ENCODE data around the gene ANKRD12. TPM values are rescaled to one million over a fixed set of nuclear protein-coding genes. Genes with fewer than 3 reads are reported as not detected.
"Not testable (repeated sequence)": the region's sequence is repeated elsewhere in the genome, so short reads cannot be mapped to it uniquely, and the experiment has no call there.

The ANKRD12 gene
- total RNA-seq, 2 experiments from 2014 or later, result 160 to 164 TPM

DNA sequence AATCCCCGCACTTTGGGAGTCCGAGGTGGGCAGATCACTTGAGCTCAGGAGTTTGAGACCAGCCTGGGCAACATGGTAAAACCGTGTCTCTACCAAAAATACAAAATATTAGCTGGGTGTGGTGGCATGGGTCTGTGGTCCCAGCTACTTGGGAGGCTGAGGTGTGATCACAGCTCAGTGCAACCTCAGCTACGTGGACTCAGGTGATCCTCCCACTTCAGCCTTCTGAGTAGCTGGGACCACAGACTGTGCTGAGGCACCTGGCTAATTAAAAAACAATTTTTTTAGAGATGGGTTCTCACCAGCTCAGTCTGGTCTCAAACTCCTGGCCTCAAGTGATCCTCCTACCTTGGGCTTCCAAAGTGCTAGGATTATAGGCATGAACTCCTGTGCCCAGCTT lies 23.4 kb downstream of the ANKRD12 start:
- no peak overlapping the region for H3K27ac Mint-ChIP-seq
- ATAC-seq (ENCODE audit: poor library complexity), result no peak
- TF ChIP-seq, protein P1, sequence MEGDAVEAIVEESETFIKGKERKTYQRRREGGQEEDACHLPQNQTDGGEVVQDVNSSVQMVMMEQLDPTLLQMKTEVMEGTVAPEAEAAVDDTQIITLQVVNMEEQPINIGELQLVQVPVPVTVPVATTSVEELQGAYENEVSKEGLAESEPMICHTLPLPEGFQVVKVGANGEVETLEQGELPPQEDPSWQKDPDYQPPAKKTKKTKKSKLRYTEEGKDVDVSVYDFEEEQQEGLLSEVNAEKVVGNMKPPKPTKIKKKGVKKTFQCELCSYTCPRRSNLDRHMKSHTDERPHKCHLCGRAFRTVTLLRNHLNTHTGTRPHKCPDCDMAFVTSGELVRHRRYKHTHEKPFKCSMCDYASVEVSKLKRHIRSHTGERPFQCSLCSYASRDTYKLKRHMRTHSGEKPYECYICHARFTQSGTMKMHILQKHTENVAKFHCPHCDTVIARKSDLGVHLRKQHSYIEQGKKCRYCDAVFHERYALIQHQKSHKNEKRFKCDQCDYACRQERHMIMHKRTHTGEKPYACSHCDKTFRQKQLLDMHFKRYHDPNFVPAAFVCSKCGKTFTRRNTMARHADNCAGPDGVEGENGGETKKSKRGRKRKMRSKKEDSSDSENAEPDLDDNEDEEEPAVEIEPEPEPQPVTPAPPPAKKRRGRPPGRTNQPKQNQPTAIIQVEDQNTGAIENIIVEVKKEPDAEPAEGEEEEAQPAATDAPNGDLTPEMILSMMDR (IDR thresholded peaks at IDR 0.05), result no peak
- H3K36me3 ChIP-seq (ENCODE audit: insufficient read depth, low read length), result peaks cover 10% of the 10 kb centered on the region
- H3K9me3 Mint-ChIP-seq, result peaks cover 16% of the 10 kb centered on the region
- no peak for DNase-seq
- no peak overlapping the region for H3K4me3 ChIP-seq (ENCODE audit: low read length)
- H3K9me3 ChIP-seq (ENCODE audit: control insufficient read depth in 1 of 2, insufficient read depth in 1 of 2, low read length in 2 of 2), result peaks cover 0 to 13% of the 10 kb centered on the region in 2 experiments
- ChIA-PET POLR2A (interaction anchor here (0.7 to 1.1 kb wide), 2 partner anchors 24 to 86 kb away, joined by 3 to 4 read pairs; no protein-coding TSS in a partner anchor), CTCF (interaction anchor here (1.0 to 1.8 kb wide), 4 partner anchors 21 to 86 kb away, joined by 3 to 5 read pairs (median 4); no protein-coding TSS in a partner anchor)
- peaks cover 22% of the 10 kb centered on the region for H3K4me1 ChIP-seq (ENCODE audit: insufficient read depth, low read length)
- no peak overlapping the region for H3K4me3 Mint-ChIP-seq
- peaks cover 72% of the 10 kb centered on the region for H3K36me3 Mint-ChIP-seq (ENCODE audit: low read depth)
- H3K27ac ChIP-seq (ENCODE audit: low read depth in 1 of 2, low read length in 2 of 2), result no peak overlapping the region
- no peaks in the 10 kb centered on the region for H3K27me3 Mint-ChIP-seq
- no peaks in the 10 kb centered on the region for H3K27me3 ChIP-seq (ENCODE audit: control insufficient read depth in 1 of 2, insufficient read depth in 2 of 2, low read length in 2 of 2)
- peaks cover 75% of the 10 kb centered on the region for H3K4me1 Mint-ChIP-seq (ENCODE audit: low read depth)
- intact Hi-C loops (cut with DNase I, micrococcal nuclease), result no loop called here

DNA sequence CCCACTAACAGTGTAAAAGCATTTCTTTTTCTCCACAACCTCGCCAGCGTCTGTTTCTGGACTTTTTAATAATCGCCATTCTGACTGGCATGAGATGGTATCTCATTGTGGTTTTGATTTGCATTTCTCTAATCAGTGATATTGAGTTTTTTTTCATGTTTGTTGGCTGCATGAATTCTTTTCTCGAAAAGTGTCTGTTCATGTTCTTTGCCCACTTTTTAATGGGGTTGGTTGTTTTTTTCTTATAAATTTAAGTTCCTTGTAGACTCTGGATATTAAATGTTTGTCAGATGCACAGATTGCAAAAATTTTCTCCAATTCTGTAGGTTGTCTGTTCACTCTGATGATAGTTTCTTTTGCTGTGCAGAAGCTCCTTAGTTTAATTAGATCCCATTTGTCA lies 26.1 kb downstream of the ANKRD12 start:
- H3K4me3 ChIP-seq (ENCODE audit: low read length); H3K36me3 ChIP-seq (ENCODE audit: insufficient read depth, low read length); POLR2A ChIA-PET; ATAC-seq (ENCODE audit: poor library complexity); intact Hi-C loops (cut with DNase I, micrococcal nuclease); H3K27me3 ChIP-seq (ENCODE audit: control insufficient read depth in 1 of 2, insufficient read depth in 2 of 2, low read length in 2 of 2); DNase-seq; H3K27ac Mint-ChIP-seq; H3K27ac ChIP-seq (ENCODE audit: low read depth in 1 of 2, low read length in 2 of 2); H3K27me3 Mint-ChIP-seq: not testable (repeated sequence)
- Mint-ChIP-seq H3K4me3 (peak overlapping the region; percentile 12), H3K36me3 (ENCODE audit: low read depth) (peaks cover 62% of the 10 kb centered on the region), H3K9me3 (peaks cover 19% of the 10 kb centered on the region), H3K4me1 (ENCODE audit: low read depth) (peaks cover 59% of the 10 kb centered on the region)
- peaks cover 13% of the 10 kb centered on the region for H3K4me1 ChIP-seq (ENCODE audit: insufficient read depth, low read length)
- CTCF ChIA-PET, result interaction anchor here (0.7 kb wide), 1 partner anchor 8 kb away, joined by 3 read pairs; no protein-coding TSS in a partner anchor
- peaks cover 0 to 13% of the 10 kb centered on the region in 2 experiments for H3K9me3 ChIP-seq (ENCODE audit: control insufficient read depth in 1 of 2, insufficient read depth in 1 of 2, low read length in 2 of 2)

DNA sequence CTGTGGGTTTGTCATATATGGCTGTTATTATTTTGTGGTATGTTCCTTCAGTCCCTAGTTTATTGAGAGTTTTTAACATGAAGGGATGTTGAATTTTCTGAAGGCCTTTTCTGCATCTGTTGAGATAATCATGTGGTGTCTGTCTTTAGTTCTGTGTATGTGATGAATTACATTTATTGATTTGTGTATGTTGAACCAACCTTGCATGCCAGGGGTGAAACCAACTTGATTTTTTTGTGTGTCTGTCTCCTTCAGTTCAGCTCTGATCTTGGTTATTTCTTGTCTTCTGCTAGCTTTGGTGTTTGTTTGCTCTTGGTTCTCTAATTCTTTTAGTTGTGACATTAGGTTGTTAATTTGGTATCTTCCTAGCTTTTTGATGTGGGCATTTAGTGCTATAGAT lies 27.6 kb downstream of the ANKRD12 start:
- H3K27me3 ChIP-seq (ENCODE audit: control insufficient read depth in 1 of 2, insufficient read depth in 2 of 2, low read length in 2 of 2); DNase-seq; H3K4me3 ChIP-seq (ENCODE audit: low read length); intact Hi-C loops (cut with DNase I, micrococcal nuclease); ATAC-seq (ENCODE audit: poor library complexity); H3K27ac ChIP-seq (ENCODE audit: low read depth in 1 of 2, low read length in 2 of 2); POLR2A ChIA-PET; H3K36me3 ChIP-seq (ENCODE audit: insufficient read depth, low read length); H3K4me3 Mint-ChIP-seq; H3K27ac Mint-ChIP-seq; H3K27me3 Mint-ChIP-seq: not testable (repeated sequence)
- Histone ChIP-seq H3K4me1 (ENCODE audit: insufficient read depth, low read length) (peaks cover 13% of the 10 kb centered on the region), H3K9me3 (ENCODE audit: control insufficient read depth in 1 of 2, insufficient read depth in 1 of 2, low read length in 2 of 2) (peaks cover 0 to 13% of the 10 kb centered on the region in 2 experiments)
- peaks cover 59% of the 10 kb centered on the region for H3K4me1 Mint-ChIP-seq (ENCODE audit: low read depth)
- CTCF ChIA-PET, result interaction anchor here (1.1 to 1.7 kb wide), 2 partner anchors 11 to 72 kb away, joined by 5 to 6 read pairs; no protein-coding TSS in a partner anchor
- H3K36me3 Mint-ChIP-seq (ENCODE audit: low read depth), result peaks cover 62% of the 10 kb centered on the region
- H3K9me3 Mint-ChIP-seq, result peaks cover 19% of the 10 kb centered on the region

DNA sequence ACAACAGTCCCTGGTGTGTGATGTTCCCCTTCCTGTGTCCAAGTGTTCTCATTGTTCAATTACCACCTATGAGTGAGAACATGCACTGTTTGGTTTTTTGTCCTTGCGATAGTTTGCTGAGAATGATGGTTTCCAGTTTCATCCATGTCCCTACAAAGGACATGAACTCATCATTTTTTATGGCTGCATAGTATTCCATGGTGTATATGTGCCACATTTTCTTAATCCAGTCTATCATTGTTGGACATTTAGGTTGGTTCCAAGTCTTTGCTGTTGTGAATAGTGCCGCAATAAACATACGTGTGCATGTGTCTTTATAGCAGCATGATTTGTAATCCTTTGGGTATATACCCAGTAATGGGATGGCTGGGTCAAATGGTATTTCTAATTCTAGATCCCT lies 29.3 kb downstream of the ANKRD12 start:
- ATAC-seq (ENCODE audit: poor library complexity), result not testable (repeated sequence)
- H3K4me1 Mint-ChIP-seq (ENCODE audit: low read depth), result peaks cover 67% of the 10 kb centered on the region
- peaks cover 72% of the 10 kb centered on the region for H3K36me3 Mint-ChIP-seq (ENCODE audit: low read depth)

DNA sequence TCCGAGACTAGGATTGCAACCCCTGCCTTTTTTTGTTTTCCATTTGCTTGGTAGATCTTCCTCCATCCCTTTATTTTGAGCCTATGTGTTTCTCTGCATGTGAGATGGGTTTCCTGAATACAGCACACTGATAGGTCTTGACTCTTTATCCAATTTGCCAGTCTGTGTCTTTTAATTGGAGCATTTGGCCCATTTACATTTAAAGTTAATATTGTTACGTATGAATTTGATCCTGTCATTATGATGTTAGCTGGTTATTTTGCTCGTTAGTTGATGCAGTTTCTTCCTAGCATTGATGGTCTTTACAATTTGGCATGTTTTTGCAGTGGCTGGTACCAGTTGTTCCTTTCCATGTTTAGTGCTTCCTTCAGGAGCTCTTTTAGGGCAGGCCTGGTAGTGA lies 32.9 kb downstream of the ANKRD12 start:
- Mint-ChIP-seq H3K36me3 (ENCODE audit: low read depth) (peaks cover 63% of the 10 kb centered on the region), H3K4me1 (ENCODE audit: low read depth) (peaks cover 68% of the 10 kb centered on the region)
- ATAC-seq (ENCODE audit: poor library complexity); H3K27me3 ChIP-seq (ENCODE audit: control insufficient read depth in 1 of 2, insufficient read depth in 2 of 2, low read length in 2 of 2); H3K27ac Mint-ChIP-seq; CTCF ChIA-PET; H3K9me3 ChIP-seq (ENCODE audit: control insufficient read depth in 1 of 2, insufficient read depth in 1 of 2, low read length in 2 of 2); H3K4me3 Mint-ChIP-seq; DNase-seq; intact Hi-C loops (cut with DNase I, micrococcal nuclease); H3K4me3 ChIP-seq (ENCODE audit: low read length); POLR2A ChIA-PET; H3K36me3 ChIP-seq (ENCODE audit: insufficient read depth, low read length); H3K27me3 Mint-ChIP-seq; H3K9me3 Mint-ChIP-seq; H3K27ac ChIP-seq (ENCODE audit: low read depth in 1 of 2, low read length in 2 of 2): not testable (repeated sequence)
- peaks cover 27% of the 10 kb centered on the region for H3K4me1 ChIP-seq (ENCODE audit: insufficient read depth, low read length)

More for the DNA sequence above, 29.3 kb downstream of the ANKRD12 start:
- H3K27ac Mint-ChIP-seq; DNase-seq; H3K27me3 ChIP-seq (ENCODE audit: control insufficient read depth in 1 of 2, insufficient read depth in 2 of 2, low read length in 2 of 2); H3K27me3 Mint-ChIP-seq; H3K27ac ChIP-seq (ENCODE audit: low read depth in 1 of 2, low read length in 2 of 2); H3K4me1 ChIP-seq (ENCODE audit: insufficient read depth, low read length); POLR2A ChIA-PET; H3K4me3 ChIP-seq (ENCODE audit: low read length); CTCF ChIA-PET; H3K4me3 Mint-ChIP-seq; H3K36me3 ChIP-seq (ENCODE audit: insufficient read depth, low read length): not testable (repeated sequence)
- peaks cover 0 to 13% of the 10 kb centered on the region in 2 experiments for H3K9me3 ChIP-seq (ENCODE audit: control insufficient read depth in 1 of 2, insufficient read depth in 1 of 2, low read length in 2 of 2)
- intact Hi-C loops (cut with DNase I, micrococcal nuclease), result loop anchor here in 1 of 2 experiments (2.0 kb wide), 1 partner anchor 51 kb away; no protein-coding TSS in a partner anchor
- H3K9me3 Mint-ChIP-seq, result peaks cover 18% of the 10 kb centered on the region

DNA sequence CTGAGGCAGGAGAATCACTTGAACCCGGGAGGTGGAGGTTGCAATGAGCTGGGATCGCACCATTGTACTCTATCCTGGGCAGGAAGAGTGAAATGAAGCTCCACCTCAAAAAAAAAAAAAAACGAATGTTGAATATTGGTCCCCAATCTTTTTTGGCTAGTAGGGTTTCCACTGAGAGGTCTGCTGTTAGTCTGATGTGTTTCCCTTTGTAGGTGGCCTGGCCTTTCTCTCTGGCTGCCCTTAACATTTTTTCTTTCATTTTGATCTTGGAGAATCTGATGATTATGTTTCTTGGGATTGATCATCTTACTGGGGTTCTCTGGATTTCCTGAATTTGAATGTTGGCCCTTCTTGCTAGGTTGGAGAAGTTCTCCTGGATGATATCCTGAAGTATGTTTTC lies 35.3 kb downstream of the ANKRD12 start:
- H3K4me3 Mint-ChIP-seq; H3K9me3 Mint-ChIP-seq; H3K27ac ChIP-seq (ENCODE audit: low read depth in 1 of 2, low read length in 2 of 2); H3K4me3 ChIP-seq (ENCODE audit: low read length); H3K27me3 Mint-ChIP-seq; DNase-seq; H3K27me3 ChIP-seq (ENCODE audit: control insufficient read depth in 1 of 2, insufficient read depth in 2 of 2, low read length in 2 of 2); CTCF ChIA-PET; H3K36me3 ChIP-seq (ENCODE audit: insufficient read depth, low read length); H3K9me3 ChIP-seq (ENCODE audit: control insufficient read depth in 1 of 2, insufficient read depth in 1 of 2, low read length in 2 of 2); intact Hi-C loops (cut with DNase I, micrococcal nuclease); ATAC-seq (ENCODE audit: poor library complexity): not testable (repeated sequence)
- H3K4me1 ChIP-seq (ENCODE audit: insufficient read depth, low read length), result peaks cover 41% of the 10 kb centered on the region
- peaks cover 80% of the 10 kb centered on the region for H3K4me1 Mint-ChIP-seq (ENCODE audit: low read depth)
- peaks cover 72% of the 10 kb centered on the region for H3K36me3 Mint-ChIP-seq (ENCODE audit: low read depth)
- POLR2A ChIA-PET, result interaction anchor here (0.6 to 1.3 kb wide), 2 partner anchors 43 to 45 kb away, joined by 3 read pairs; no protein-coding TSS in a partner anchor
- peak overlapping the region; percentile 48 for H3K27ac Mint-ChIP-seq

Measured in CD4-positive, alpha-beta T cell (primary cell).